ENCODE data around the gene THY1.

DNA sequence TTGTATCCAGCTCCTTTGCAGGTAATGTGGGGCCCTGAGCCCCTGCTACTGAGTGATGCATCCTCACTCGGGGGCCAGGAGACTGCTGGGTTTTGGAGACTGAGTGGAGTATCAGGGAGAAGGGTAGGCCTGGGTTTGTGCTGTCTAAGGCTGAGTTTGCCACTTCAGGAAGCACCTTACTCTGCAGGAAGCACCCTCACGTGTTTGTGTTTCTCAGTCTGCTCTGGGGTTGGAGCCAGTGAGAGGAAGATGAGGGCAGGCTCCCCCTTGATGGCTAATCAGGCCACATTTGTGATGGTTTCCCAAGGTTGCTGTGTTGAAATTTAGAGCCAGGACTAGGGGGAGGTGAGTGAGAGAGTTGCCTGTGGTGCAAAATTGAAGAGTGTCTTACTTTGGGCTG is 13.7 kb upstream of the THY1 start:
- TF ChIP-seq CTCF (IDR thresholded peaks at IDR 0.05) (no peak), POLR2A (IDR thresholded peaks at IDR 0.05) (no peak)

Data from prostate gland (tissue), 2 donors.